Neural cell (in vitro differentiated cells): ENCODE measurements around the gene MEGF11. TPM values are rescaled to one million over a fixed set of nuclear protein-coding genes. Genes with fewer than 3 reads are reported as not detected.
A peak's percentile ranks its signal among the peaks of the same experiment; 100 is the strongest.

Source experiments
- H2AFZ ChIP-seq: fragments of 200-600, 300-800 bp; sonication (generic), shearing (Covaris generic); 2 replicates; pipeline ENCODE4 v1.6.0; 2014; ENCODE audit warnings: low read depth, mild to moderate bottlenecking, antibody characterized with exemption, low read length, moderate library complexity
- H3F3A ChIP-seq: fragments of 200-600 bp; shearing (Covaris generic); 2 replicates; pipeline ENCODE4 v1.6.1; 2016; ENCODE audit warnings: mild to moderate bottlenecking, moderate library complexity, mixed read lengths, antibody characterized with exemption, low read length; ENCODE audit not compliant: insufficient read depth, poor library complexity, severe bottlenecking
- H3K27ac ChIP-seq: fragments of 200-600, 300-800 bp; sonication (generic), shearing (Covaris generic); 2 replicates; pipeline ENCODE4 v1.5.1; 2014; ENCODE audit warnings: mild to moderate bottlenecking, low read length, moderate library complexity
- H3K27me3 ChIP-seq: fragments of 300-800, 200-600 bp; sonication (generic), shearing (Covaris generic); 2 replicates; pipeline ENCODE4 v1.6.0; 2014; ENCODE audit warnings: mild to moderate bottlenecking, low read depth, low read length, moderate library complexity; ENCODE audit not compliant: insufficient read depth
- H3K36me3 ChIP-seq: fragments of 300-800, 200-600 bp; sonication (generic), shearing (Covaris generic); 2 replicates; pipeline ENCODE4 v1.5.1; 2014; ENCODE audit warnings: mild to moderate bottlenecking, antibody characterized with exemption, low read length, moderate library complexity; ENCODE audit not compliant: insufficient read depth
- H3K4me2 ChIP-seq: fragments of 300-800, 200-600 bp; sonication (generic), shearing (Covaris generic); 2 replicates; pipeline ENCODE4 v1.6.0; 2014; ENCODE audit warnings: mild to moderate bottlenecking, low read length
- H3K4me3 ChIP-seq: fragments of 300-800, 200-600 bp; sonication (generic), shearing (Covaris generic); 2 replicates; pipeline ENCODE4 v1.5.1; 2014; ENCODE audit warnings: mild to moderate bottlenecking, low read length, moderate library complexity
- H3K79me2 ChIP-seq: fragments of 200-600 bp; shearing (Covaris generic); replicated peaks from 2 replicates; pipeline ENCODE4 v1.6.0; 2014; ENCODE audit warnings: mild to moderate bottlenecking, low read length, moderate library complexity; ENCODE audit not compliant: insufficient read depth
- H3K9ac ChIP-seq: fragments of 300-800, 200-600 bp; sonication (generic), shearing (Covaris generic); 2 replicates; pipeline ENCODE4 v1.6.1; 2016; ENCODE audit warnings: mild to moderate bottlenecking, low read length, mixed read lengths
- H3K9me2 ChIP-seq: fragments of 200-600 bp; shearing (Covaris generic); 2 replicates; pipeline ENCODE4 v1.6.1; 2016; ENCODE audit warnings: mild to moderate bottlenecking, low read length, mixed read lengths; ENCODE audit not compliant: insufficient read depth
- H3K9me3 ChIP-seq: fragments of 200-600, 300-800 bp; sonication (generic), shearing (Covaris generic); 2 replicates; pipeline ENCODE4 v1.6.1; 2016; ENCODE audit warnings: mild to moderate bottlenecking, mixed run types, low read length, moderate library complexity, mixed read lengths
- H4K20me1 ChIP-seq: fragments of 200-600 bp; shearing (Covaris generic); 2 replicates; pipeline ENCODE4 v1.6.1; 2016; ENCODE audit warnings: mild to moderate bottlenecking, mixed run types; ENCODE audit not compliant: insufficient read depth
- EP300 ChIP-seq: fragments of 450-650 bp; conservative IDR thresholded peaks from 2 replicates; pipeline ENCODE4 v1.6.1; 2014; ENCODE audit warnings: antibody characterized with exemption, mild to moderate bottlenecking, moderate library complexity; ENCODE audit not compliant: poor library complexity, severe bottlenecking
- EZH2 ChIP-seq: fragments of 200-600, 300-800 bp; shearing (Covaris generic), sonication (generic); IDR thresholded peaks from 2 replicates; pipeline ENCODE4 v1.6.1; 2014; ENCODE audit warnings: antibody characterized with exemption, low read length, borderline replicate concordance, mild to moderate bottlenecking; ENCODE audit not compliant: insufficient read depth, poor library complexity, severe bottlenecking
- MXI1 ChIP-seq: fragments of 450-650 bp; conservative IDR thresholded peaks from 2 replicates; pipeline ENCODE4 v1.6.1; 2014; ENCODE audit warnings: antibody characterized with exemption, mild to moderate bottlenecking; ENCODE audit not compliant: poor library complexity, severe bottlenecking
- POLR2AphosphoS5 ChIP-seq: IDR thresholded peaks from 2 replicates; pipeline ENCODE4 v1.6.1; 2012
- RAD21 ChIP-seq: fragments of 450-650 bp; conservative IDR thresholded peaks from 2 replicates; pipeline ENCODE4 v1.6.1; 2014; ENCODE audit warnings: antibody characterized with exemption, mild to moderate bottlenecking, moderate library complexity
- SMC3 ChIP-seq: fragments of 450-650 bp; conservative IDR thresholded peaks from 2 replicates; pipeline ENCODE4 v1.6.1; 2014; ENCODE audit warnings: antibody characterized with exemption, mild to moderate bottlenecking, moderate library complexity; ENCODE audit not compliant: poor library complexity
- TAF1 ChIP-seq: IDR thresholded peaks from 2 replicates; pipeline ENCODE4 v1.6.1; 2012; ENCODE audit warnings: low read depth
- polyA plus RNA-seq: library from polyadenylated mRNA; depleted of rRNA; stranded (reverse); fragments of >200 nt; gene quantifications from 2 replicates; pipeline ENCODE4 v1.2.3, GENCODE V29; 2014
- TF ChIP-seq, protein P1 (sequence below): IDR thresholded peaks from 2 replicates; pipeline ENCODE4 v1.6.1; 2012; ENCODE audit warnings: borderline replicate concordance
- TF ChIP-seq, protein P2 (sequence below): fragments of 450-650 bp; IDR thresholded peaks from 2 replicates; pipeline ENCODE4 v1.5.1; 2014; ENCODE audit warnings: antibody characterized with exemption, mild to moderate bottlenecking, moderate library complexity; ENCODE audit not compliant: poor library complexity, severe bottlenecking

Gene MEGF11
- polyA plus RNA-seq, 1 donor from 2014 or later = 0.64 TPM

DNA sequence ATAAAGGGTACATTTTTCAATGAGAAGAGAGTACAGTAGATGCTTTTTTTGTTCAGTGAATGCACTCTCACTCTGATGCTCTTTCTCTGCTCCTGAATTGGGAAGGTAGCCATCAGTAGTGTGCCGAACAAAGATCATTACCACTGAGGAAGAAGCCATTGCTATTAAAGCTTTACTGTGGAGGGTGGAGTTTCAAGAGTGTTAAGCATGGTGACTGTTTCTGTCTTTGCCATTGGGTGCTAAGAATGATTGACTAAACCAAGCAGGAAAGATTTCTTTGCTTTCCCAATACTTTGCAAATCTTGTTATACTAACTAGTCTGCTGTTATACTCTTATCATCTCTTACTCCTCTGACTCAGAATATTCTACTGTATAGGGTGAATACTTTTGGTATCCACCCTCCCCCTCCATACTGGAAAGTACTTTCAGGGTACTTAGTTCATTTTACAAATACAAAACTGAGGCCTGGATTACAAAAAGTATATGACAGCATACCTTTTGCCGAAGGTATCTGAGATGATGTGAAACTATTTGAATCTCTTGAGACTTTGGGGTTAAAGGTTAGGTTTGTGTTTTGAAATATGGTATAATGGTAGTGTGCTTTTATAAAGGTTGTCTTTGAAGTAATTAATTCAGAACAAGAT lies 382.5 kb downstream of the MEGF11 start:
- Histone ChIP-seq H3K9ac (peak overlapping the region; percentile 99), H3K9me2 (no peaks in the 10 kb centered on the region), H3K4me2 (peak overlapping the region; percentile 60), H3F3A (peaks cover 9% of the 10 kb centered on the region), H3K27me3 (no peaks in the 10 kb centered on the region), H3K4me3 (peak overlapping the region; percentile 97), H3K36me3 (no peaks in the 10 kb centered on the region), H3K27ac (peak overlapping the region; percentile 98), H3K9me3 (no peaks in the 10 kb centered on the region), H2AFZ (peak overlapping the region; percentile 5), H4K20me1 (no peaks in the 10 kb centered on the region), H3K79me2 (peaks cover 51% of the 10 kb centered on the region)
- TF ChIP-seq EZH2 = no peak
- TF ChIP-seq POLR2AphosphoS5 = peak; percentile 61
- TF ChIP-seq MXI1 = peak; percentile 2

DNA sequence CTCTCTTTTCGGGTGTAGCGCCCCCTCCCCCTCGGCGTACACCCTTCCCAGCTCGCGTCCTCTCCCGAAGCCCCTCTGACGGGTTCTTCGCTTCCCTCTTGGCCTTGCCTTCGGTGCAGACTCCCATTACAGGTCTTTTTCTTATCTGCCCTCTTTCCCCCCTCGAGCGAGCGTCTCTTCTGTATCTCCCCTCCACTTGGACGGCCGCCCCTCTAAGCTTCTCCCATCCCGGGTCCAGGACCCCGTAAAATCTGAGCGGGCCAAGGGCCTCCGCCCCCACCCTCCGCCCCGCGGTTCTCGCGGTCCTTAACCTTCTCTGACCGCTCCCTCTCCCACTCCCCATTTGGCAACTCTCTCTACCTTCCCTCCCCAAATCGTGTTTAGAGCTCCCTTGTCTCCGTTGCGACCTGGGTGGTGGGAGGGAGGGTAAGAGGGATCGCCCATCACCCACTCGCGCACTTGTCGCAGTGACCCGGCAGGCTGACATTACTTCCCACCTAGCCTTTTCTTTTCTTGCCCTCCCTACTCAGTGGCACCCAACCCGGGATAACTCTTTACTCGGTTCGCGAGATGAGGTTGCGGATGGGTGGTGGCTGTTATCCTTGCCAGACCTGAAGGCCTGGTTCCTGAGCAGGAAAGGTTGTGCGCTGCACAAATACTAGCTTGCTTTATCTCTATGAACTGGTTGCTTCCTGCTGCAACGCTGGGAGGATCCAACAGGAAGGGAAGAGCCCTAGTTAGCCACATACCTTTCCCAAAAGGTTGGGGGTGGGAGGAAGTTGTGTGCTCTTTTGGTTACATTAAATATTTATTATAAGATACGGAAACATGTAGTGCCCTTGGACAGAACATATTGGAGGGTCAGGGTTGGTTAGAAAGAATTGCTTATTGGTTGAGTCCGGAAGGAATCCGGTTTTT lies 383.3 kb downstream of the MEGF11 start:
- Histone ChIP-seq H3K27me3 (no peaks in the 10 kb centered on the region), H3K9me3 (no peaks in the 10 kb centered on the region), H3K36me3 (no peaks in the 10 kb centered on the region), H4K20me1 (no peaks in the 10 kb centered on the region), H3K27ac (peak overlapping the region; percentile 98), H3K9ac (peak overlapping the region; percentile 99), H3K4me2 (peak overlapping the region; percentile 60), H3K4me3 (peak overlapping the region; percentile 97), H3F3A (peaks cover 9% of the 10 kb centered on the region), H3K9me2 (no peaks in the 10 kb centered on the region), H2AFZ (peak overlapping the region; percentile 69), H3K79me2 (peaks cover 43% of the 10 kb centered on the region)
- peak; percentile 76 for TF ChIP-seq POLR2AphosphoS5
- no peak for TF ChIP-seq EZH2
- TF ChIP-seq, protein P1, sequence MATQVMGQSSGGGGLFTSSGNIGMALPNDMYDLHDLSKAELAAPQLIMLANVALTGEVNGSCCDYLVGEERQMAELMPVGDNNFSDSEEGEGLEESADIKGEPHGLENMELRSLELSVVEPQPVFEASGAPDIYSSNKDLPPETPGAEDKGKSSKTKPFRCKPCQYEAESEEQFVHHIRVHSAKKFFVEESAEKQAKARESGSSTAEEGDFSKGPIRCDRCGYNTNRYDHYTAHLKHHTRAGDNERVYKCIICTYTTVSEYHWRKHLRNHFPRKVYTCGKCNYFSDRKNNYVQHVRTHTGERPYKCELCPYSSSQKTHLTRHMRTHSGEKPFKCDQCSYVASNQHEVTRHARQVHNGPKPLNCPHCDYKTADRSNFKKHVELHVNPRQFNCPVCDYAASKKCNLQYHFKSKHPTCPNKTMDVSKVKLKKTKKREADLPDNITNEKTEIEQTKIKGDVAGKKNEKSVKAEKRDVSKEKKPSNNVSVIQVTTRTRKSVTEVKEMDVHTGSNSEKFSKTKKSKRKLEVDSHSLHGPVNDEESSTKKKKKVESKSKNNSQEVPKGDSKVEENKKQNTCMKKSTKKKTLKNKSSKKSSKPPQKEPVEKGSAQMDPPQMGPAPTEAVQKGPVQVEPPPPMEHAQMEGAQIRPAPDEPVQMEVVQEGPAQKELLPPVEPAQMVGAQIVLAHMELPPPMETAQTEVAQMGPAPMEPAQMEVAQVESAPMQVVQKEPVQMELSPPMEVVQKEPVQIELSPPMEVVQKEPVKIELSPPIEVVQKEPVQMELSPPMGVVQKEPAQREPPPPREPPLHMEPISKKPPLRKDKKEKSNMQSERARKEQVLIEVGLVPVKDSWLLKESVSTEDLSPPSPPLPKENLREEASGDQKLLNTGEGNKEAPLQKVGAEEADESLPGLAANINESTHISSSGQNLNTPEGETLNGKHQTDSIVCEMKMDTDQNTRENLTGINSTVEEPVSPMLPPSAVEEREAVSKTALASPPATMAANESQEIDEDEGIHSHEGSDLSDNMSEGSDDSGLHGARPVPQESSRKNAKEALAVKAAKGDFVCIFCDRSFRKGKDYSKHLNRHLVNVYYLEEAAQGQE = peak; percentile 45
- peak; percentile 34 for TF ChIP-seq SMC3
- TF ChIP-seq TAF1 = peak; percentile 94
- peak; percentile 21 for TF ChIP-seq MXI1
- TF ChIP-seq, protein P2, sequence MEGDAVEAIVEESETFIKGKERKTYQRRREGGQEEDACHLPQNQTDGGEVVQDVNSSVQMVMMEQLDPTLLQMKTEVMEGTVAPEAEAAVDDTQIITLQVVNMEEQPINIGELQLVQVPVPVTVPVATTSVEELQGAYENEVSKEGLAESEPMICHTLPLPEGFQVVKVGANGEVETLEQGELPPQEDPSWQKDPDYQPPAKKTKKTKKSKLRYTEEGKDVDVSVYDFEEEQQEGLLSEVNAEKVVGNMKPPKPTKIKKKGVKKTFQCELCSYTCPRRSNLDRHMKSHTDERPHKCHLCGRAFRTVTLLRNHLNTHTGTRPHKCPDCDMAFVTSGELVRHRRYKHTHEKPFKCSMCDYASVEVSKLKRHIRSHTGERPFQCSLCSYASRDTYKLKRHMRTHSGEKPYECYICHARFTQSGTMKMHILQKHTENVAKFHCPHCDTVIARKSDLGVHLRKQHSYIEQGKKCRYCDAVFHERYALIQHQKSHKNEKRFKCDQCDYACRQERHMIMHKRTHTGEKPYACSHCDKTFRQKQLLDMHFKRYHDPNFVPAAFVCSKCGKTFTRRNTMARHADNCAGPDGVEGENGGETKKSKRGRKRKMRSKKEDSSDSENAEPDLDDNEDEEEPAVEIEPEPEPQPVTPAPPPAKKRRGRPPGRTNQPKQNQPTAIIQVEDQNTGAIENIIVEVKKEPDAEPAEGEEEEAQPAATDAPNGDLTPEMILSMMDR = no peak
- peak; percentile 30 for TF ChIP-seq RAD21
- no peak for TF ChIP-seq EP300
